Naive thymus-derived CD4-positive, alpha-beta T cell (primary cell): ENCODE measurements around the gene EXOC2. TPM values are rescaled to one million over a fixed set of nuclear protein-coding genes. Genes with fewer than 3 reads are reported as not detected.
"Not testable (repeated sequence)": the region's sequence is repeated elsewhere in the genome, so short reads cannot be mapped to it uniquely, and the experiment has no call there.

Experiments used
- ATAC-seq: fragments of 150-1000 bp; cut with Tn5 transposase; 2 replicates; pipeline ENCODE4 v1.10.0; 2021; ENCODE audit warnings: mild to moderate bottlenecking, moderate library complexity
- CTCF ChIA-PET: fragments of 350-600 bp; sonication (Branson Sonifier 250); formaldehyde crosslinking; loops from one replicate; lab custom pipeline; 2021; ENCODE audit warnings: antibody characterized with exemption; lab: Charles Lee
- POLR2A ChIA-PET: fragments of 350-600 bp; sonication (Branson Sonifier 250); formaldehyde crosslinking; loops from one replicate; lab custom pipeline; 2021; ENCODE audit warnings: antibody characterized with exemption, inconsistent platforms; lab: Charles Lee
- DNase-seq, 9 donors: peaks; one replicate each; pipeline versions ENCODE4 v3.0.0 to v3.0.0-alpha.2; 2020 to 2022; ENCODE audit warnings: mixed read lengths in 1 of 9
- H3K27ac ChIP-seq: one replicate; pipeline ENCODE4 v1.7.0; 2013; ENCODE audit warnings: mild to moderate bottlenecking, low read depth, low read length, moderate library complexity
- H3K27me3 ChIP-seq, 2 donors: one replicate each; pipeline ENCODE4 v1.7.0; 2013; ENCODE audit warnings: low read length in 2 of 2, mild to moderate bottlenecking in 2 of 2, moderate library complexity in 2 of 2; ENCODE audit not compliant: control insufficient read depth in 2 of 2, insufficient read depth in 2 of 2
- H3K36me3 ChIP-seq, 3 experiments: 1 replicate in 2 of 3; 2 replicates in 1 of 3; pipeline ENCODE4 v1.7.0; 2013; ENCODE audit warnings: low read length in 3 of 3, mild to moderate bottlenecking in 3 of 3, moderate library complexity in 1 of 3; ENCODE audit not compliant: insufficient read depth in 3 of 3, control insufficient read depth in 2 of 3
- H3K4me1 ChIP-seq, 2 donors: one replicate each; pipeline ENCODE4 v1.7.0; 2013; ENCODE audit warnings: low read length in 2 of 2, mild to moderate bottlenecking in 2 of 2, moderate library complexity in 1 of 2; ENCODE audit not compliant: control insufficient read depth in 2 of 2, insufficient read depth in 2 of 2
- H3K4me3 ChIP-seq: 2 replicates; pipeline ENCODE4 v1.7.0; 2013; ENCODE audit warnings: mild to moderate bottlenecking, low read length
- H3K9me3 ChIP-seq, 3 experiments: 1 replicate in 2 of 3; 2 replicates in 1 of 3; pipeline ENCODE4 v1.7.0; 2013; ENCODE audit warnings: low read length in 3 of 3; ENCODE audit not compliant: control insufficient read depth in 2 of 3
- H3K27ac Mint-ChIP-seq, 9 donors: one replicate each; pipeline ENCODE4 v1.8.0; 2020 to 2022; ENCODE audit warnings: mixed read lengths in 9 of 9, mild to moderate bottlenecking in 8 of 9, moderate library complexity in 5 of 9, inconsistent platforms in 2 of 9
- H3K27me3 Mint-ChIP-seq, 5 donors: one replicate each; pipeline ENCODE4 v1.8.0; 2021 to 2022; ENCODE audit warnings: mixed read lengths in 5 of 5, mild to moderate bottlenecking in 1 of 5
- H3K36me3 Mint-ChIP-seq, 5 donors: one replicate each; pipeline ENCODE4 v1.8.0; 2020 to 2022; ENCODE audit warnings: mixed read lengths in 5 of 5, mild to moderate bottlenecking in 3 of 5, inconsistent platforms in 1 of 5
- H3K4me1 Mint-ChIP-seq, 7 donors: one replicate each; pipeline ENCODE4 v1.8.0; 2020 to 2022; ENCODE audit warnings: mixed read lengths in 7 of 7, mild to moderate bottlenecking in 3 of 7, inconsistent platforms in 1 of 7
- H3K4me3 Mint-ChIP-seq, 10 donors: one replicate each; pipeline ENCODE4 v1.8.0; 2020 to 2022; ENCODE audit warnings: mild to moderate bottlenecking in 10 of 10, mixed read lengths in 10 of 10, moderate library complexity in 6 of 10, inconsistent platforms in 2 of 10
- H3K9me3 Mint-ChIP-seq, 11 donors: one replicate each; pipeline ENCODE4 v1.8.0; 2020 to 2022; ENCODE audit warnings: mixed read lengths in 11 of 11, mild to moderate bottlenecking in 4 of 11, inconsistent platforms in 1 of 11, moderate library complexity in 1 of 11
- intact Hi-C, 2 donors: fragments of 100-400 bp; cut with micrococcal nuclease; formaldehyde crosslinking; loops; one replicate each; pipeline ENCODE4 v1.15.1; 2023
- polyA plus RNA-seq, 2 donors: library from polyadenylated mRNA; unstranded; fragments of 300-500 nt; fragmentation: Illumina TruSeq; gene quantifications; one replicate each; pipeline ENCODE4 v1.2.3, GENCODE V29; 2021
- total RNA-seq, 6 experiments: library from RNA in 5 of 6; stranded (reverse) in 5 of 6; gene quantifications; 1 replicate in 5 of 6; 2 replicates in 1 of 6; pipeline ENCODE4 v1.2.3 and lab custom pipeline; 2021 to 2026

EXOC2 gene
- total and polyA plus RNA-seq, 7 experiments from 2014 or later: 26.7 to 45.4 (median 38.8) TPM

DNA sequence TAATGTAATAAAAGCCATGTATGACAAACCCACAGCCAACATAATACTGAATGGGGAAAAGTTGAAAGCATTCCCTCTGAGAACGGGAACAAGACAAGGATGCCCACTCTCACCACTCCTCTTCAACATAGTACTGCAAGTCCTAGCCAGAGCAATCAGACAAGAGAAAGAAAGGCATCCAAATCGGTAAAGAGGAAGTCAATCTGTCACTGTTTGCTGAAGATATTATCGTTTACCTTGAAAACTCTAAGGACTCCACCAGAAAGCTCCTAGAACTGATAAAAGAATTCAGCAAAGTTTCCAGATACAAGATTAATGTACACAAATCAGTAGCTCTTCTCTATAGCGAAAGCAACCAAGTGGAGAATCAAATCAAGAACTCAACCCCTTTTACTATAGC lies 29.2 kb downstream of the EXOC2 start:
- H3K36me3 ChIP-seq, CTCF ChIA-PET, POLR2A ChIA-PET, H3K4me3 ChIP-seq, DNase-seq, ATAC-seq, H3K27me3 Mint-ChIP-seq, H3K27me3 ChIP-seq, H3K9me3 ChIP-seq, H3K27ac ChIP-seq, intact Hi-C loops: not testable (repeated sequence)
- Mint-ChIP-seq H3K4me3 (peak overlapping the region in 9 of 10 donors; percentile 17 to 71 (median 36)), H3K4me1 (peaks cover 55 to 80% (median 71%) of the 10 kb centered on the region in 7 donors), H3K27ac (peak overlapping the region in 4 of 9 donors; percentile 14 to 80 (median 30)), H3K36me3 (peaks cover 10 to 32% (median 29%) of the 10 kb centered on the region in 5 donors), H3K9me3 (peaks cover 0 to 21% (median 9%) of the 10 kb centered on the region in 11 donors)
- peaks cover 12 to 23% of the 10 kb centered on the region in 2 donors for H3K4me1 ChIP-seq

DNA sequence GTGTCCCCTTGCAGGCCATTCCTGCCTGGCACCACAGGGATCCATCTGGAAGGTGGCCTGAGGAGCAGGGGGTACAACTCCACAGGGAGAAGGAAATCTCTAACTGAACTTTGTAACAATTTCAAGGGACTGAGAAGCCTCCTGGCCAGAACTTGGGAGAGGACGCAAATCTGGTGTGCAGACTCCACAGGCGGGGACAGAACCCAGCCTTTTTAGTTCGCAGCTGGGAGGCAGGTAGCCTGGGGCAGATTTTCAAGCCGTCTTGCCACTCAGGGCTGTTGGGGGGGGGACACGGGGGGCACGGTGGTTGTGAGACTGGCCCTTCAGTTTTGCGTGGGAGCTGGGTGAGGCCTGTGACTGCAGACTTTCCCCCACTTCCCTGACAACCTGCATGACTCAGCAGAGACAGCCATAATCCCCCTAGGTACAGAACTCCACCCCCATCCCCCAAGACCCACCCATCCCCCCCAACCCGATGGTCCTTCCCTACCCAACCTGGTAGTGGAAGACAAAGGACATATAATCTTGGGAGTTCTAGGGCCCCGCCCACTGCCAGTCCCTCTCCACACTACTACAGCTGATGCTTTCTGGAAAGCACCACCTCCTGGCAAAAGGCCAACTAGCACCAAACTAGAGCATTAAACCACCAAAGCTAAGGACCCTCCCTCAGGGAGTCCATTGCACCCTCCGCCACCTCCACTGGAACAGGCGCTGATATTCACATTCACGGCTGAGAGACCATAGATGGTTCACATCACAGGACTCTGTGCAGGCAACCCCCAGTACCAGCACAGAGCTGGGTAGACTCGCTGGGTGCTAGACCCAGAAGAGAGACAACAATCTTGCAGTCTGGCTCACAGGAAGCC lies 33.0 kb downstream of the EXOC2 start:
- ATAC-seq: no peak

DNA sequence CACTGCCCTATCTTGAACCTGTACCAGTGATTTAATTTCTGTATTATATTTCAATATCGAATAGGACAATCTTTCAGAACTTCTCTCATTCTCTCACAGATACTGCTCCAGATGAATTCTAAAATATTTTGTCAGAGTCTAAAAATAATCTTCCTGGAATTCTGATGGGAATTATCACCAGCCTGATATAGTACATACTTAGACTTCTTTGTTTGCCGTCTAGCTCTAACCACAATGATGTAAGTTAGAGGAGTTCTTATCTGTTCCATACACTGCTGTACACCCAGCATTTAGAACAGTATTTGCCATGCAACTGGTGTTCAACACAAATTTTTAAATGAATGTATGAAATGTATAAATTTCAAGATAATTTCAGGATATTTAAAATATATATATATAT lies 34.7 kb downstream of the EXOC2 start:
- Histone ChIP-seq H3K27ac (no peak overlapping the region), H3K36me3 (peaks cover 0 to 11% (median 0%) of the 10 kb centered on the region in 3 experiments), H3K9me3 (no peaks in the 10 kb centered on the region), H3K4me1 (peaks cover 12 to 23% of the 10 kb centered on the region in 2 donors), H3K27me3 (no peaks in the 10 kb centered on the region), H3K4me3 (no peak overlapping the region)
- ATAC-seq (no peak), DNase-seq (no peak)
- intact Hi-C loops: no loop called here
- ChIA-PET POLR2A (no interaction called here), CTCF (no interaction called here)
- Mint-ChIP-seq H3K4me1 (peaks cover 42 to 68% (median 55%) of the 10 kb centered on the region in 7 donors), H3K36me3 (peaks cover 15 to 44% (median 37%) of the 10 kb centered on the region in 5 donors), H3K9me3 (peaks cover 0 to 4% (median 0%) of the 10 kb centered on the region in 11 donors), H3K27ac (peak overlapping the region in 4 of 9 donors; percentile 32 to 55 (median 39)), H3K4me3 (no peak overlapping the region), H3K27me3 (no peaks in the 10 kb centered on the region)

More for the DNA sequence above, 33.0 kb downstream of the EXOC2 start:
- POLR2A ChIA-PET: no interaction called here
- peak in 5 of 9 donors; percentile 0 to 9 (median 8) for DNase-seq
- Mint-ChIP-seq H3K4me1 (peaks cover 53 to 79% (median 64%) of the 10 kb centered on the region in 7 donors), H3K36me3 (peaks cover 10 to 38% (median 34%) of the 10 kb centered on the region in 5 donors), H3K27me3 (no peaks in the 10 kb centered on the region), H3K4me3 (peak overlapping the region; percentile 18 to 70 (median 40)), H3K9me3 (peaks cover 0 to 7% (median 3%) of the 10 kb centered on the region in 11 donors), H3K27ac (peak overlapping the region; percentile 18 to 84 (median 57))
- intact Hi-C loops: no loop called here
- CTCF ChIA-PET: interaction anchor here (0.6 kb wide), 1 partner anchor 875 kb away, joined by 4 read pairs; no protein-coding TSS in a partner anchor
- Histone ChIP-seq H3K36me3 (peaks cover 0 to 11% (median 0%) of the 10 kb centered on the region in 3 experiments), H3K4me1 (peaks cover 12 to 23% of the 10 kb centered on the region in 2 donors), H3K4me3 (no peak overlapping the region), H3K27me3 (no peaks in the 10 kb centered on the region), H3K9me3 (no peaks in the 10 kb centered on the region), H3K27ac (no peak overlapping the region)

DNA sequence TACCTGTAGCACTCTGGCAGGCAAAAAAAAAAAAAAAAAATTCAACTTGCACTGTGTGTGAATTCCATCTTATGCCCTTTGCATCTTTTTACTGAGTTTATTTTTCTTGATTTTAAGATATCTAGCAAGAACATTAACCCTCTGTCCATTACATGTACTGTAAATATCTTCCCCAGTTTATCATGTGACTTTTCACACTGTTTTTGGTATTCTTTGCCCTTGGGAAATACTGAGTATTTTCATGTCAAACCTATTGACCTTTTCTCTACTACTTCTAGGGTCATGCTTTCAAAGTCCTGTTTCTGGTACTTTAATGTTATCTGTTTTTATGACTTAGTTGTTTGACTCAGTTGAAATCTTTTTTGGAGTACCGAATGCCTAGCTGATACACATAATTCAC lies 35.2 kb downstream of the EXOC2 start:
- Histone ChIP-seq H3K27ac (no peak overlapping the region), H3K4me3 (no peak overlapping the region), H3K9me3 (no peaks in the 10 kb centered on the region), H3K27me3 (no peaks in the 10 kb centered on the region), H3K4me1 (peaks cover 7 to 23% of the 10 kb centered on the region in 2 donors), H3K36me3 (peaks cover 0 to 11% (median 0%) of the 10 kb centered on the region in 3 experiments)
- no peak for ATAC-seq
- ChIA-PET POLR2A (no interaction called here), CTCF (no interaction called here)
- Mint-ChIP-seq H3K36me3 (peaks cover 15 to 44% (median 37%) of the 10 kb centered on the region in 5 donors), H3K4me1 (peaks cover 42 to 68% (median 53%) of the 10 kb centered on the region in 7 donors), H3K9me3 (peaks cover 0 to 4% (median 0%) of the 10 kb centered on the region in 11 donors), H3K27ac (peak overlapping the region in 5 of 9 donors; percentile 32 to 55 (median 44)), H3K4me3 (no peak overlapping the region), H3K27me3 (no peaks in the 10 kb centered on the region)
- no peak for DNase-seq
- intact Hi-C loops: no loop called here

DNA sequence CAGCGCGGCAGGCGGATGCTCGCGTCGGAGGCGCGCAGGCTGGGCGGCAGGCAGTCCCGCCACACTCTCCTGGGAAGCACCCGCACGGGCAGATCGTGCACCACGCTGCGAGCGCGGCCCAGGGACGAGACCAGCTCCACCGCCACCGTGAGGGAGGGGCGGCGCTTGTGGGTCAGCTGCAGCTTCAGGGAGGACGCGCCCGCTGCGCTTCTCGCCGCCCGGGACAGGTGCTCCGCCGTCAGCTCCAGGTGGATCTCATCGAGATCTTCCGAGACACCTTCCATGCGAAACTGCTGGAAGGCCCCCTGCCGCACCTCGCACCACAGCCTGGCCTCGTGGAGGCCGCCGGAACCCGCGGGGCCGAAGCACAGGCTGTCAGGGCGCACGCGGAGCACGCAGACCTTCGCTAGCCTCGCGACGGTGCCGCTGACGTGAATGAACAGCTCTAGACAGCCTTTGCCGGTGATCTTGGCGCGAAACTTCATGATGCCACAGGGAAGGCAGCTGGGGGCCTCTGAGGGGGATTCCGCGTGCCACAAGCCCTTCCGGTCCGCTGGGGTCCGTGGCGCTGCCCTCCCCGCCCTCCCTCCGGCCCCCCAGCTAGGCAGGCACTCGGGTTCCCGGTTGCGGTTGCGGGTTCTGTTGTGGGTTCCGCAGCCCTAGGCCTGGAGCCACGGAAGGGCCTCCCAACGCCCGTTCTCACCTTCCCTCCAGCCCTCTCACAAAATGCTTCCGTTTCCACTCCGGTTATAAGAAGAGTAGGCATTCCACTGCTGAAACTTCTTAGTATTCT lies 36.3 kb downstream of the EXOC2 start, which contains the start of gene HUS1B:
TSS of gene HUS1B (minus strand) at position 641 of the 793 bp plus-strand sequence. CDS start at position 485, 156 bp downstream.
- POLR2A ChIA-PET: no interaction called here

DNA sequence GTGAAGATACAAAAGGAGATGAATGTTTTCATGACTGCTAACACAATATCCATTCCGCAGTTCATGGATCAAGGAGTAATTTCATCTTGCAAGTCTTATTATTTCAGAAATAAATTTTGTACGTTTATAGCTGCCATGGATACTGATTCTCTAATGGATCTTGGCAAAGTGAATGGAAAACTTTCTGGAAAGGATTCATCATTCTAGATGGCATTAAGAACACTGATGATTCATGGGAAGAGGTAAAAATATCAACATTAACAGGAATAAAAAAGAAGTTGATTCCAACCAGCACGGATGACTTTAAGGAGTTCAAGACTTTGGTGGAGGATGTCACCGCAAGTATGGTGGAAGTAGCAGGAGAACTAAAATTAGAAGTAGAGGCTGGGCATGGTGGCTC lies 38.8 kb downstream of the EXOC2 start:
- H3K27me3 Mint-ChIP-seq: no peaks in the 10 kb centered on the region
- H3K36me3 ChIP-seq: peaks cover 0 to 11% (median 0%) of the 10 kb centered on the region in 3 experiments
- H3K4me3 Mint-ChIP-seq: no peak overlapping the region
- peaks cover 0 to 4% (median 0%) of the 10 kb centered on the region in 11 donors for H3K9me3 Mint-ChIP-seq
- H3K36me3 Mint-ChIP-seq: peaks cover 15 to 43% (median 39%) of the 10 kb centered on the region in 5 donors
- H3K4me1 Mint-ChIP-seq: peaks cover 10 to 48% (median 22%) of the 10 kb centered on the region in 7 donors
- CTCF ChIA-PET: no interaction called here
- DNase-seq (no peak), ATAC-seq (no peak)
- intact Hi-C loops: no loop called here
- no peaks in the 10 kb centered on the region for H3K9me3 ChIP-seq
- H3K27me3 ChIP-seq: no peaks in the 10 kb centered on the region
- H3K27ac Mint-ChIP-seq: no peak overlapping the region
- POLR2A ChIA-PET: interaction anchor here (0.9 kb wide), 1 partner anchor 8 kb away, joined by 7 read pairs; no protein-coding TSS in a partner anchor
- no peak overlapping the region for H3K27ac ChIP-seq
- no peak overlapping the region for H3K4me3 ChIP-seq
- H3K4me1 ChIP-seq: no peaks in the 10 kb centered on the region

More for the DNA sequence above, 36.3 kb downstream of the EXOC2 start, which contains the start of gene HUS1B:
- ATAC-seq: no peak
- intact Hi-C loops: no loop called here
- H3K4me3 ChIP-seq: no peak within 1 kb of the TSS
- no peaks in the 10 kb centered on the region for H3K27me3 ChIP-seq
- no peak within 1 kb of the TSS for H3K27ac ChIP-seq
- CTCF ChIA-PET: no interaction called here
- H3K4me1 ChIP-seq: peaks cover 6 to 13% of the 10 kb centered on the region in 2 donors
- peak within 1 kb of the TSS in 5 of 9 donors; percentile 32 to 68 (median 55) for H3K27ac Mint-ChIP-seq
- H3K4me3 Mint-ChIP-seq: no peak within 1 kb of the TSS
- peaks cover 0 to 4% (median 0%) of the 10 kb centered on the region in 11 donors for H3K9me3 Mint-ChIP-seq
- H3K36me3 Mint-ChIP-seq: peaks cover 15 to 44% (median 41%) of the 10 kb centered on the region in 5 donors
- peaks cover 33 to 64% (median 43%) of the 10 kb centered on the region in 7 donors for H3K4me1 Mint-ChIP-seq
- peaks cover 0 to 11% (median 0%) of the 10 kb centered on the region in 3 experiments for H3K36me3 ChIP-seq
- DNase-seq: no peak
- H3K27me3 Mint-ChIP-seq: no peaks in the 10 kb centered on the region
- no peaks in the 10 kb centered on the region for H3K9me3 ChIP-seq
